Measurements from ENCODE around the gene TEX13A.
"Not testable (repeated sequence)": the region's sequence is repeated elsewhere in the genome, so short reads cannot be mapped to it uniquely, and the experiment has no call there.

TEX13A gene

GRCh38 chrX:105220636-105221035 is at the start of gene TEX13A:
Gene TEX13A (minus strand): TSS chrX:105220694. CDS start chrX:105220397, 297 bp downstream.
- no peak for DNase-seq

GRCh38 chrX:105269386-105269785 is 48.9 kb upstream of the TEX13A start:
- no peak for DNase-seq

DNA sequence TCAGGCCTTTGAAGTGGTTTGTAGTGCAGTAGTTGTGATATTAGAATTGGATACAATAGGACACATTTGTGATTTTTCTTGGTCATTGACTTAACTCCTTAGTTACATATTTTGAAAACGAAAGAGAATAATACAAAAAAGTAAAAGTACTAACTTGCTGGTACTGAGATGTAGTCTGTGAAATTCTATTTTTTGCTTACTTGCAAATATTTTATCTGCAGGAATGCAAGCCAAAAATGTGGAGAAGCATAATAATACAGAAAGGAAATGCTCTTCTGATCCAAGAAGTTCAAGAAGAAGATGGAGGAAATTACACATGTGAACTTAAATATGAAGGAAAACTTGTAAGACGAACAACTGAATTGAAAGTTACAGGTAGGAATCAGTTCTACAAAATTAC is 46.7 kb upstream of the TEX13A start:
- DNase-seq, result no peak

DNA sequence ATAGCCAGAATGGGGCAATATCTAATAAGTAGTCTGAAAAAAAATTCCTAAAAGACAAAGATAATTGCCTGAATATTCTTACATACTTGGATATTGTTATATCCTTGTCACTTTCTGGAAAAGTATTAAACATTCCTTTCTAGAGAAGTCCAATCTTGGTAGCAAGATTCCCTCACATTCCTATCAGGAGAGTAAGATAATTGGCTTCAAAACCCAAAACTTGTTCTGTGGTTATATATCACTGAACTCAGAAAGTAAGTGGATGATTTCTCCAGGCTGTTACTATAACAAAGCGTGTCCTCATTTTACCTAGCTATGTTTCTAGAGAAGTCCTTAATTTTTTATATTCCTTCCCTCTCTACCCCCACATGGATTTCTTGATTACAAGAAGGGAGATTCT is 46.0 kb upstream of the TEX13A start:
- no peak for DNase-seq

GRCh38 chrX:105265093-105265492 is 44.6 kb upstream of the TEX13A start:
- DNase-seq, result no peak

DNA sequence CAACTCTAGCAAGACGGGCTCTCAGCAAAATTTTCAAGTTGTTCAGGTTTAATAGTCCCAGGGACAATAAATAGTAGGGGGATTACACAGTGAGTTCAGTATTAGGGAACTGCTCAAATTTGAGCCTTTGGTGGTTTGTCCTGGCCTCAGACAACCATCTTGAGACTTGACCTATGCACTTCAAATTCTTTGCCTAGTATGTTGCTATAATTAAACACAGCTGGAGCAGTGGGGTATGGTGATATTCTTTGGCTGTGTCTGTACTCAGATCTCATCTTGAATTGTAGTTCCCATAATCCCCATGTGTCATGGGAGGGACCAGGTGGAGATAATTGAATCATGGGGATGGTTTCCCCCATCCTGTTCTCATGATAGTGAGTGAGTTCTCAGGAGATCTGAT is 43.3 kb upstream of the TEX13A start:
- DNase-seq, result no peak

- no peak for DNase-seq
Measured at GRCh38 chrX:105263171-105263570, 42.7 kb upstream of the TEX13A start.

DNA sequence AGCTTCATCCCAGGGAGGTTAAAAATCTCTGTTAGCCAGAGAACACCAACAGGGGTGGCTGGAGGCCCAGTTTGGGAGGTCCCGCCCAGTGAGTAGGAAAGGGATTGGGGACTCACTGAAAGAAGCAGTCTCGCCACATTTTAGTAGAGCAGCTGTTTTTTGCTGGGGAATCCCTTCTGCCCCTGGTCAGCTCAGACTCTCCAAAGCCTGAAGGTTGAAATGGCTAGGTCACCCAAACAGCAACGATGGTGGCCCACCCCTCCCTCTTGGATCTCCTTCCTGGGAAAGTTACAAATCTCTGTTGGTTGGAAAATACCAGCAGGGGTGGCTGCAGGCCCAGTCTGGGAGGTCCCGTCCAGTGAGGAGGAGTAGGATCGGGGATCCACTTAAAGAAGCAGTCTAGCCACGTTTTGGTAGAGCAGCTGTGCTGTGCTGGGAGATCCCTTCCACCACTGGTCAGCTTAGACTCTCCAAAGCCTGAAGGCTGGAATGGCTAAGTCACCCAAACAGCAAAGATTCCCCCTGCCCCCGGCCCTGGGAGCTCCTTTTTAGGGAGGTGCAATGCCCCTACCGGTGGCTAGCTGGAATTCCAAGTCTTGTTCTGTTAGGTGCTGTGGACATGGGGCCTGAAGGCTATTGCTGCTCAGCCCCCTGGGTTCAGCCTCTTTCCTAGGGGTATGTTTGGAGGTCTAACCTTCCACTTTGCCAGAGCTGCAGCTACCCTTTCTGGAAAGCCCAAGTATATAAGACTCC is 40.0 kb upstream of the TEX13A start:
- DNase-seq, result no peak

- DNase-seq, result no peak
Measured at GRCh38 chrX:105241056-105241455, 20.6 kb upstream of the TEX13A start.

DNA sequence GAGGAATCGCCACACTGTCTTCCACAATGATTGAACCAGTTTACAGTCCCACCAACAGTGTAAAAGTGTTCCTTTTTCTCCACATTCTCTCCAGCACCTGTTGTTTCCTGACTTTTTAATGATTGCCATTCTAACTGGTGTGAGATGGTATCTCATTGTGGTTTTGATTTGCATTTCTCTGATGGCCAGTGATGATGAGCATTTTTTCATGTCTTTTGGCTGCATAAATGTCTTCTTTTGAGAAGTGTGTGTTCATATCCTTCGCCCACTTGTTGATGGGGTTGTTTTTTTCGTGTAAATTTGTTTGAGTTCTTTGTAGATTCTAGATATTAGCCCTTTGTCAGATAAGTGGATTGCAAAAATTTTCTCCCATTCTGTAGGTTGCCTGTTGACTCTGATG is 16.9 kb upstream of the TEX13A start:
- DNase-seq, result not testable (repeated sequence)

- no peak for DNase-seq
Measured at GRCh38 chrX:105229146-105229545, 8.7 kb upstream of the TEX13A start.

DNA sequence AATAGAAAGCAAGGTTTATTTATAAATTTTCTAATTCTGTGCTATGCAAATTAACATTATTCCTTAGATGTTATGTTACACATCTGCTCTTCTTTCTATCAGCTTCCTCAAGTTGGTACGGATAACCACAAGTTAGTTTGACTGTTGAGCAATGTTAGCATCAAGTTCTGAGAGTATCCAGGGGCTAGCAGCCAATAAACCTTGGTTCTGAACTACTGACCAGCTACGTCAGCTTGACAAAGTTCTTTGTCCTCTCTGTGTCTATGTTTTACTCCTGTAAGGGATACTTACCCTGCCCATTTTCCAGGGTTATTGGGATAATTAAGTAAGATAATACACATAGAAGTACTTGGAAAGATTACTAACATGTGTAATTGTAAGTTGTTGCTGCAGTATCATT is 8.1 kb upstream of the TEX13A start:
- DNase-seq, result no peak

GRCh38 chrX:105226499-105226898 is 6.0 kb upstream of the TEX13A start:
- no peak for DNase-seq

DNA sequence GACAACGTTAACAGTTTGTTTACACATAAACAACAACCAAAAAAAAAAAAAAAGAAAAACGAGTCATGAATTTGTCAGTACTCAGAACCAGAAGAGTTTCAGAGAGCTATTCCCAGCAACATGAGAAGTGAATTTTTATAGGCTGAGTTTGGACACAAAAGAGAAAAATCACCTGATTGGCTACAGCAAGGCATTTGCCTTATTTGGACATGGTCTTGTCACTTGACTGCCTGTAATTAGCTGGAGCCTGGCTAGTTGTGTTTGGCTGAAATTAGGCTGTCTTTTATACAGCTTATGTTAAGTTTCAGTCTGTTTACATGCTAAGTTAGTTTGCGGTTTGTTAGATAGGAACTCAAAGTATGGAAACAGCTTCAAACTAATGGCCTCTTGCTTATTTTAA is 880 bp upstream of the TEX13A start:
- DNase-seq, result peak; percentile 4

DNA sequence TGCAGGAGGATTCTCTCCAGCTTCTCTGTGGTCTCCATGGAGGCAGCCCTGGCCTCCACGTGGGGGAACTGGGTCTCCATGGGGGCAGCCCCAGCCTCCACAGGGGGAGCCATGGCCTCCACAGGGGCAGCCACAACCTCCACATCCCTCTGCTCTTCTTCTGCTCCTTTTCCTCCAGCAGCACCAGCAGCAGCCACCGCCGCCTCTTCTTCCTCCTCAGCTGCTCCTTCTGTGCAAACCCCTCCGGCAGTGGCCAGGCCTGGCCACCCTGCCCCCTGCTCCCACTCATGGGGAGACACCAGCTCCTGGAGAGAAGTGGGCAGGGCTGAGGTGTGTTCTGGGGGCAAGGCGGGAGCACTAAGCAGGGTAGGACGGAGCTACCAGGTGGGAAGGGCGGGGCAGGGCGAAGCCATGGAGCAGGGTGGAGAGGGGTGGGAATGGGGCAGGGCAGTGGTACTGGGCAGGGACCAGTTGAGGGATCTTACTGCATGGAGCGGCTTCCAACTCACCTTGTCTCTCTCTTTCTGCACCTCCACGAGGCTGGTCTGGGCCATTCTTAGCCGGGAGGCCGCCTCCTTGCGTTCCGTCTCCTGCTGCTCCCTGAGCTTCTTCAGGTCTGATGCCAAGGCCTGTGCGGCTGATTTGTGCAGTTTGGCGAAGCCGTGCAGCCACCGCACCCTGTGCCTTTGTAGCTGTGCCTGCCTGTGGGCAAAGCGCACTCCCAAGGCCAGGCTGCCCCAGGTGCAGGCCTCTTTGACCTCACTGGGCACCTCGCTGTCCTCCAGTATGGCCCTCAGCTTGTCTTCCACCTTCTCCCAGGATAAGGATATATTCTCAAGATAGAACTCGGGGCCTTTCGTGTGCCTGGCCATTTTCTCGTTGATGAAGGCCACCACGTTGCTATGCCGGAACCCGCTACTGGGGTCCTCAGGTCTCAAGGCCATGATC is 766 bp downstream of the TEX13A start:
- DNase-seq, result no peak

GRCh38 chrX:105211066-105211575 is 9.4 kb downstream of the TEX13A start:
- DNase-seq, result no peak

- no peak for DNase-seq
Measured at GRCh38 chrX:105210258-105210657, 10.2 kb downstream of the TEX13A start.

DNA sequence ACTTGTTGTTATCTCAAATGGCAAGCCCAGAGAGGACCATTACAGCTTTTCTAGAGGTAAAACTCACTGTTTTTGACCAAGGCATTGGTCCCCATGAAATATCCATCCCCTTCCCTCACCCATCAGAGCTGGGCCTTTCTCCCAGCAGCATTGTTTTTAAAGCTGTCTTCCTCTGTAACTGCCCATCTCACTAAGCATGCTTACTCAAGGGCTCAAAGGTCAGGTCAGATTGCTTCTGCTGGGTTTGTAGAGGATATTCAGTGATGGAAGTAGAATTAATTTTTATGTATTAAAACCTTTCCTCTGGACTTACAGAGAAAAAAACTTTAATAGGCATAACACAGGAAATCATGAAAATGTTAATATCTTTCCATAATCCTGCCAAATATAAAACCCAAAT is 11.1 kb downstream of the TEX13A start:
- DNase-seq, result no peak

DNA sequence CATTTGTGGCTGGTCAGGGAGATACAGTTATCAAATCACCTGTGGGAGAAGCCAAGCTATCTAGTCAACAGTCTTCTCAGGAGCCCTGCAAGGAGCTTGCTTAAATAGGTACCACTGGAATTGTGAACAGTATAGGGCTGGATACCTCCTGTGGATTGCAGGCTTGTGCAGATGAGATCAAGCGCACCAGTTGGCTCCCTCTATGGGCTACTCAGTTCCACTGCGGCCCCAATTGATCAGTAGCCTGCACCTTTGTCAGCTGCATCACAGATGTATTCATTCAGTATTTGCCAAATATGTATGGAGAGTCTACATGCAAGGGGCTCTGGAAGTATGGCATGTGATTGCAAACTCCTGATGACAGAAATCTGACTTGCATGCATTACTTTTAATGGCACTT is 28.6 kb downstream of the TEX13A start:
- DNase-seq, result no peak

- peak; percentile 66 for DNase-seq
Measured at GRCh38 chrX:105190252-105190853, 30.1 kb downstream of the TEX13A start.

DNA sequence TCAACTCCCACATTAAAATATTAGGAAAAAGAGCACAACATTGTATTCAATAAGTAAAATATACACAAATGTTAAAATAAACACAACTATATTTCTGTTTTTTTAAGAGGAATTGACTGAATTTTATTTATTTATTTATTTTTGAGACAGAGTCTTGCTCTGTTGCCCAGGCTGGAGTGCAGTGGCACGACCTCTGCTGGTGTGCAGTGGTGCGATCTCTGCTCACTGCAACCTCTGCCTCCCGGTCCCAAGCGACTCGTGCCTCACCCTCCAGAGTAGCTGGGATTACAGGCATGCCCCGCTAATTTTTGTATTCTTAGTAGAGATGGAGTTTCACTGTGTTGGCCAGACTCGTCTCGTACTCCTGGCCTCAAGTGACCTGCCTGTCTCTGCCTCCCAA is 31.4 kb downstream of the TEX13A start:
- DNase-seq, result no peak

GRCh38 chrX:105179644-105180043 is 40.9 kb downstream of the TEX13A start:
- no peak for DNase-seq

GRCh38 chrX:105173071-105173470 is 47.4 kb downstream of the TEX13A start:
- no peak for DNase-seq
